Right lobe of liver (tissue), 6 donors: Measurements from ENCODE around the gene TNKS1BP1. TPM values are rescaled to one million over a fixed set of nuclear protein-coding genes. Genes with fewer than 3 reads are reported as not detected.
A peak's percentile ranks its signal among the peaks of the same experiment; 100 is the strongest.

Experiments used
- ATAC-seq, 4 donors: fragments of 200-7000 bp; cut with Tn5 transposase; one replicate each; pipeline ENCODE4 v1.9.1; 2020; ENCODE audit warnings: mild to moderate bottlenecking in 4 of 4, moderate library complexity in 4 of 4
- DNase-seq, 3 donors: peaks; one replicate each; pipeline ENCODE4 v3.0.0-alpha.2; 2020
- H3K27ac ChIP-seq, 3 donors: fragments of 200-600 bp; one replicate each; pipeline ENCODE4 v1.8.0; 2022
- H3K27me3 ChIP-seq, 2 donors: fragments of 200-600 bp; one replicate each; pipeline ENCODE4 v1.8.0; 2022
- H3K36me3 ChIP-seq, 4 donors: fragments of 200-600 bp; sonication (generic) in 1 of 4; one replicate each; pipeline versions ENCODE4 v1.5.1 to v1.8.0; 2017 to 2022; ENCODE audit warnings: control low read depth in 1 of 4
- H3K4me1 ChIP-seq, 4 donors: fragments of 200-600 bp; sonication (generic) in 1 of 4; one replicate each; pipeline versions ENCODE4 v1.5.1 to v1.8.0; 2017 to 2022; ENCODE audit warnings: control low read depth in 1 of 4
- H3K4me3 ChIP-seq, 3 donors: fragments of 200-600 bp; one replicate each; pipeline ENCODE4 v1.8.0; 2022
- H3K9me3 ChIP-seq, 4 donors: fragments of 200-600 bp; sonication (generic) in 1 of 4; one replicate each; pipeline versions ENCODE4 v1.5.1 to v1.8.0; 2017 to 2022; ENCODE audit warnings: control low read depth in 1 of 4
- POLR2A ChIP-seq: fragments of 450-650 bp; IDR thresholded peaks from one replicate; pipeline ENCODE4 v1.6.1; 2017; ENCODE audit warnings: antibody characterized with exemption, mild to moderate bottlenecking
- WGBS: methylation state at CpG from one replicate; pipeline ENCODE4 v1.1.6; 2018; ENCODE audit warnings: low coverage, low lambda C conversion rate; ENCODE audit not compliant: insufficient coverage; ENCODE audit errors: missing lambda C conversion rate; 5-methylcytosine and 5-hydroxymethylcytosine counted together
- intact Hi-C, 2 donors: fragments of 100-400 bp; cut with DNase I; formaldehyde crosslinking; loops; one replicate each; pipeline versions ENCODE4 v1.11.2 to v1.14.1; 2022
- total RNA-seq, 6 experiments: library from RNA; depleted of rRNA in 2 of 6; stranded (reverse); fragments of >200 nt in 2 of 6; fragmentation: NEBNext Ultra II Directional in 3 of 6; extraction: Animal tissue kit (Norgen Biotek cat#: 25700) in 3 of 6; gene quantifications; one replicate each; pipeline versions ENCODE4 v1.1.0 to v1.2.4, GENCODE V29; 2016 to 2023
- TF ChIP-seq, protein P1 (sequence below), 4 donors: fragments of 200-600 bp in 3 of 4; fragments of 450-650 bp in 1 of 4; IDR thresholded peaks; one replicate each; pipeline versions ENCODE4 v1.5.1 to v1.8.0; 2016 to 2022; ENCODE audit warnings: antibody characterized with exemption in 4 of 4, mild to moderate bottlenecking in 2 of 4
- donor health status: DM: no; HTN: yes; CAD: no.
- donor health status: DM: no; HTN: no; CAD: no.
- donor health status: DM: no; HTN: no; CAD: no.
- donor health status: DM: no; HTN: yes; CAD: no.
- donor health status: DM: no; HTN: yes; CAD: no.

TNKS1BP1 gene
- total RNA-seq, 6 experiments from 2014 or later: 52.4 to 124 (median 92.7) TPM

GRCh38 chr11:57347336-57347735 is 22.6 kb upstream of the TNKS1BP1 start:
- Histone ChIP-seq H3K36me3 (no peaks in the 10 kb centered on the region), H3K27me3 (no peaks in the 10 kb centered on the region), H3K4me1 (no peaks in the 10 kb centered on the region), H3K4me3 (no peak overlapping the region), H3K27ac (no peak overlapping the region), H3K9me3 (no peaks in the 10 kb centered on the region)
- WGBS: no CpG with 5 or more reads among the region's 9 CpGs
- TF ChIP-seq, protein P1, sequence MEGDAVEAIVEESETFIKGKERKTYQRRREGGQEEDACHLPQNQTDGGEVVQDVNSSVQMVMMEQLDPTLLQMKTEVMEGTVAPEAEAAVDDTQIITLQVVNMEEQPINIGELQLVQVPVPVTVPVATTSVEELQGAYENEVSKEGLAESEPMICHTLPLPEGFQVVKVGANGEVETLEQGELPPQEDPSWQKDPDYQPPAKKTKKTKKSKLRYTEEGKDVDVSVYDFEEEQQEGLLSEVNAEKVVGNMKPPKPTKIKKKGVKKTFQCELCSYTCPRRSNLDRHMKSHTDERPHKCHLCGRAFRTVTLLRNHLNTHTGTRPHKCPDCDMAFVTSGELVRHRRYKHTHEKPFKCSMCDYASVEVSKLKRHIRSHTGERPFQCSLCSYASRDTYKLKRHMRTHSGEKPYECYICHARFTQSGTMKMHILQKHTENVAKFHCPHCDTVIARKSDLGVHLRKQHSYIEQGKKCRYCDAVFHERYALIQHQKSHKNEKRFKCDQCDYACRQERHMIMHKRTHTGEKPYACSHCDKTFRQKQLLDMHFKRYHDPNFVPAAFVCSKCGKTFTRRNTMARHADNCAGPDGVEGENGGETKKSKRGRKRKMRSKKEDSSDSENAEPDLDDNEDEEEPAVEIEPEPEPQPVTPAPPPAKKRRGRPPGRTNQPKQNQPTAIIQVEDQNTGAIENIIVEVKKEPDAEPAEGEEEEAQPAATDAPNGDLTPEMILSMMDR (IDR thresholded peaks at IDR 0.05): no peak
- no peak for TF ChIP-seq POLR2A
- ATAC-seq: no peak
- no peak for DNase-seq
- intact Hi-C loops: loop anchor here (10.0 kb wide), 2 partner anchors 137 to 297 kb away; partner anchors contain the start of gene YPEL4 (in 2 of the 2)

- DNase-seq (peak; percentile 51 to 76 (median 59)), ATAC-seq (peak; percentile 86 to 89 (median 88))
- H3K27ac ChIP-seq: no peak overlapping the region
- TF ChIP-seq POLR2A: no peak
- TF ChIP-seq, protein P1 (IDR thresholded peaks at IDR 0.05): peak; percentile 68 to 84 (median 81)
- no peaks in the 10 kb centered on the region for H3K4me1 ChIP-seq
- intact Hi-C loops: loop anchor here (10.0 kb wide), 2 partner anchors 139 to 299 kb away; partner anchors contain the start of gene YPEL4 (in 2 of the 2)
- H3K36me3 ChIP-seq: no peaks in the 10 kb centered on the region
- no peaks in the 10 kb centered on the region for H3K9me3 ChIP-seq
- no peaks in the 10 kb centered on the region for H3K27me3 ChIP-seq
- no peak overlapping the region for H3K4me3 ChIP-seq
- WGBS: 13% methylated on average over 9 of the region's 11 CpGs
Measured at GRCh38 chr11:57345555-57346211, 20.9 kb upstream of the TNKS1BP1 start.

DNA sequence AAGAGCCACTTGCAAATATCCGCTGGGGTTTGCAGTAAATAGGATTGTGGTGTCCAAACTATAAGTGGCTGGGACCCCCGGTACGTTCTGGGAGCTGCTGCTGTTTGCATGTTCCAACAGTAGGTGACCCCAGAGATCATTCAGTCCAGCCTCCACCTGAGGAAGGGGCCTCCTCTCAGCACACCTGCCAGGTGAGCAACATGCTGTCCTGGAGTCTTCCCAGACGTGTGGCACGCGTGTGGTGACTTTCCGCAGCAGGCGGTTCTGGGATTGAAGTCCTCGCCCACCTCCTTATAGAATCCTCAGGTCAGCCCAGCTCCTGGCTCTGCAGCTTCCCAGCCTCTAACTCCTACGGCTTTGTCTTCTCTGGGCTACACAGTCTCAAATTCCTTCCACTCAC is 20.1 kb upstream of the TNKS1BP1 start:
- DNase-seq (peak in 1 of 3 donors; percentile 42), ATAC-seq (no peak)
- intact Hi-C loops: loop anchor here (5.0 to 10.0 kb wide), 3 partner anchors 140 to 300 kb away; partner anchors contain the start of gene YPEL4 (in 2 of the 2)
- Histone ChIP-seq H3K36me3 (no peaks in the 10 kb centered on the region), H3K4me1 (no peaks in the 10 kb centered on the region), H3K27me3 (no peaks in the 10 kb centered on the region), H3K9me3 (no peaks in the 10 kb centered on the region), H3K27ac (no peak overlapping the region), H3K4me3 (no peak overlapping the region)
- WGBS: 100% methylated on average over 1 of the region's 10 CpGs
- TF ChIP-seq, protein P1 (IDR thresholded peaks at IDR 0.05): no peak
- TF ChIP-seq POLR2A: no peak

- H3K27me3 ChIP-seq: no peaks in the 10 kb centered on the region
- no peak for DNase-seq
- no peak for ATAC-seq
- H3K9me3 ChIP-seq: no peaks in the 10 kb centered on the region
- 86% methylated on average over 6 of the region's 7 CpGs for WGBS
- H3K4me1 ChIP-seq: no peaks in the 10 kb centered on the region
- no peak overlapping the region for H3K27ac ChIP-seq
- no peak for TF ChIP-seq POLR2A
- TF ChIP-seq, protein P1 (IDR thresholded peaks at IDR 0.05): no peak
- intact Hi-C loops: loop anchor here (5.0 to 10.0 kb wide), 3 partner anchors 141 to 301 kb away; partner anchors contain the start of gene YPEL4 (in 2 of the 2)
- H3K4me3 ChIP-seq: no peak overlapping the region
- H3K36me3 ChIP-seq: no peaks in the 10 kb centered on the region
Measured at GRCh38 chr11:57343825-57344224, 19.1 kb upstream of the TNKS1BP1 start.
